Mucosa of rectum (tissue), 2 donors: Measurements from ENCODE around the gene CACNB3.

Source experiments
- H3K27ac ChIP-seq, 2 donors: one replicate each; pipeline ENCODE4 v1.7.0; 2013; ENCODE audit warnings: inconsistent platforms in 2 of 2, low read depth in 2 of 2, low read length in 2 of 2
- H3K27me3 ChIP-seq, 2 donors: one replicate each; pipeline ENCODE4 v1.7.0; 2013; ENCODE audit warnings: low read length in 2 of 2; ENCODE audit not compliant: control insufficient read depth in 2 of 2, insufficient read depth in 2 of 2
- H3K36me3 ChIP-seq, 2 donors: one replicate each; pipeline ENCODE4 v1.7.0; 2013; ENCODE audit warnings: low read length in 2 of 2; ENCODE audit not compliant: control insufficient read depth in 2 of 2, insufficient read depth in 2 of 2
- H3K4me1 ChIP-seq, 2 donors: one replicate each; pipeline ENCODE4 v1.7.0; 2013; ENCODE audit warnings: low read length in 2 of 2, mild to moderate bottlenecking in 1 of 2; ENCODE audit not compliant: control insufficient read depth in 2 of 2, insufficient read depth in 2 of 2
- H3K4me3 ChIP-seq, 2 donors: one replicate each; pipeline ENCODE4 v1.7.0; 2013; ENCODE audit warnings: low read length in 2 of 2
- H3K9ac ChIP-seq, 2 donors: one replicate each; pipeline ENCODE4 v1.7.0; 2013; ENCODE audit warnings: low read length in 2 of 2, low read depth in 1 of 2, mild to moderate bottlenecking in 1 of 2
- H3K9me3 ChIP-seq, 2 donors: one replicate each; pipeline ENCODE4 v1.7.0; 2013; ENCODE audit warnings: low read length in 2 of 2; ENCODE audit not compliant: control insufficient read depth in 2 of 2
- donor health status: healthy.
- donor health status: Normal muscosa, but diverticular disease.

The CACNB3 gene

DNA sequence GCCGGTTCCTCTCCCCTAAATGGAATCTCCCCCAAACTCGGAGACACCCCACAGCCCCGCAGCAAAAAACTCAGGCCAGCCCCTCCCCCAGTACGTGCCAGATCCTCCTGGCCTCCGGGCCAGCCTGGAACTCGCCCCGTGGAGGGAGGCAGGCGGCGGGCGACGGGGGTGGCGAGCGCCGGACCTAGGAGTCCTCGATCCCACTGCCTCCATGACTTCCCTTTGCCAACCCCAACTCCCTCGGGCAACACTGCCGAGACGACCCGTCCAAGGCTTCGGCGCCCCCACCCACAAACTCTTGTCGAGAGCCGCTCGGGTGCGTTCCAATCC lies 29.8 kb upstream of the CACNB3 start:
- peak overlapping the region; percentile 66 to 92 for H3K27ac ChIP-seq
- H3K4me3 ChIP-seq: peak overlapping the region; percentile 80
- no peaks in the 10 kb centered on the region for H3K9me3 ChIP-seq
- H3K27me3 ChIP-seq: no peaks in the 10 kb centered on the region
- peak overlapping the region; percentile 81 to 84 for H3K9ac ChIP-seq
- H3K4me1 ChIP-seq: peaks cover 23 to 28% of the 10 kb centered on the region in 2 donors
- no peaks in the 10 kb centered on the region for H3K36me3 ChIP-seq

- Histone ChIP-seq H3K9ac (peak within 1 kb of the TSS; percentile 81 to 84), H3K4me1 (peaks cover 26 to 30% of the 10 kb centered on the region in 2 donors), H3K4me3 (peak within 1 kb of the TSS; percentile 80), H3K27me3 (no peaks in the 10 kb centered on the region), H3K27ac (peak within 1 kb of the TSS; percentile 85 to 92), H3K36me3 (no peaks in the 10 kb centered on the region), H3K9me3 (no peaks in the 10 kb centered on the region)
Measured at GRCh38 chr12:48788854-48789775, 29.2 kb upstream of the CACNB3 start, which contains the start of gene ADCY6. ADCY6 (minus strand) TSS chr12:48789089; CDS start chr12:48783434, 5,655 bp downstream.

GRCh38 chr12:48789858-48790326 lies 28.4 kb upstream of the CACNB3 start:
- H3K9ac ChIP-seq: peak overlapping the region; percentile 0 to 34
- H3K4me3 ChIP-seq: peak overlapping the region; percentile 56 to 68
- H3K4me1 ChIP-seq: peaks cover 34 to 37% of the 10 kb centered on the region in 2 donors
- peak overlapping the region; percentile 48 to 92 for H3K27ac ChIP-seq
- no peaks in the 10 kb centered on the region for H3K27me3 ChIP-seq
- H3K36me3 ChIP-seq: no peaks in the 10 kb centered on the region
- no peaks in the 10 kb centered on the region for H3K9me3 ChIP-seq

DNA sequence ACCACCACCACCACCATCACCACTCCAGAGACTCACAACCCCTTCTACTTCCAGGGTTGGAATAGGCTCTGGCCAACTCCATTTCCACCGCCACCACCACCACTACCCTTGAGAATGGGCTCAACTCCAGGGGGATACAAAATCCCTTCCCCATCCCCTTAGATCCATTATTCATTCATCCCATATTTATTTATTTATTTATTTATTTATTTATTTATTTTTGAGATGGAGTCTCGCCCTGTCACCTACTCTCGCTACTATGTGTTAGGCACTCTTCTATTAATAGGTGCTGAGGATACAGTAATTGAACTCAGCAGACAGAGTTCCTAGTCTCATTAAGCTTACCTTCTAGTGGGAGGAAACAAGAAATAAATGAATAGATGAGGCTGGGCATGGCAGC lies 24.6 kb upstream of the CACNB3 start:
- H3K9ac ChIP-seq: no peak overlapping the region
- H3K27ac ChIP-seq: peak overlapping the region; percentile 19 to 80
- H3K4me3 ChIP-seq: no peak overlapping the region

DNA sequence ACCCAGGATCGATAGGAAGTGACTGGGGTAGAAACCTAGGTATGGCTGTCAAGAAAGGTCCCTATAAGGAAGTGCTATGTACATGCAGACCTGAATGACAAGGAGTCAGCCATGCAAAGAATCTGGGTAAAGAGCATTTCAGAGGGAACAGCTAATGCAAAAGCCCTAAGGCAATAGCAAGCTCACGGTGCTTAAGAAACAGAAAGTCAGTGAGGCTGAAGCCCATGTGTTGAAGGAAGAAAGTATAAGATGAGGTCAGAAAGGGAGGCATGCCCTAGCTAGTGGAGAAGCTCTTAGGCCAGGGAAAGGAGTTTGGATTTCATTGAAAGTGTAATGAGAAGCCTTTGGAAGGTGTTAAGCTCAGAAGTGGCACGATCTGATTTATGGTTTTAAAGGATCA lies 23.4 kb upstream of the CACNB3 start:
- H3K4me1 ChIP-seq: peaks cover 33 to 35% of the 10 kb centered on the region in 2 donors
- H3K27me3 ChIP-seq: no peaks in the 10 kb centered on the region
- no peak overlapping the region for H3K9ac ChIP-seq
- H3K36me3 ChIP-seq: no peaks in the 10 kb centered on the region
- H3K27ac ChIP-seq: peak overlapping the region; percentile 80 to 88
- peak overlapping the region; percentile 9 to 32 for H3K4me3 ChIP-seq
- H3K9me3 ChIP-seq: no peaks in the 10 kb centered on the region

More for the DNA sequence above, 24.6 kb upstream of the CACNB3 start:
- H3K4me1 ChIP-seq: peaks cover 34 to 36% of the 10 kb centered on the region in 2 donors
- no peaks in the 10 kb centered on the region for H3K9me3 ChIP-seq
- H3K27me3 ChIP-seq: no peaks in the 10 kb centered on the region
- H3K36me3 ChIP-seq: no peaks in the 10 kb centered on the region

DNA sequence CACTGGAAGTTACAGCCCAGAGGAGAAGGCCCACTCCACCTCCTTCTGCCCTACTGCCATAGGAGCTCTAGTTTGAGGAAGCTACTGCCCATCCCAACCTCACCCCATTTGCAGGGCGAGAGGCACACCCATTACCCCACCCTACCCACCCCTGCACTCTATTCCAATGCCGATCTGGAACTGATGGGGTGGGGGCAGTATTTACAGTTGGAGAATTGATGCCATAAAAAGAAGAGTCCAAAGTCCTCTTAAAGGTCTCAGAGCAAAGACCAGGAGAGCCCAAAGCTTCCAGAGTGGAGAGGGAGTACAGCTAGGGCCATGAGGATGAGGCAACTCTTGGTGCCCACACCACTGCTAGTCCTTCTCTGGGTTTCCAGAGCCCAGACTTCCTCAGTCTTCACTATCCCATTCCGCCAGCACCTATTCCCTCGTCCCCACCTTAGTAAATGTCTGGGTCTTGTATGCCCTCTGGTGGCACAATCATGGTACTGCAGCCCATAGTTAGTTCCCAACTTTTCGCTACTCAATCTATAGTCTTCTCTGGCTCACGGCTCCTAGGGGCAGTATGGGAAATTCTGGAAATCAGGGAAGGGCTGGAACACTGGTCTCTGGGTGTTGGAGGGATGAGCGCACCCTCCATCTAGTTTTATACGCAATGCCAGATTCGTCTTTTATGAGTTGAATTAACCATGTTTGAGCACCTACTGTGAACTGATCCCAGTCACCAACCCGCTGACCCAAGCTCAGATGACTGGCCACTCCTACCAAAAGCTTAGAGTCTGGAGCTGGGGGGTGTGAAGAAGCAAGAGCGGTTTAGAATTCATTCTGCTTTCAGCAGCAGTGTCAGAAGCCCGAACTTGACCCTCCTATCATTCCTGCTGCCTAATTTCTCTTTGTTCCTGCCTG lies 22.5 kb upstream of the CACNB3 start:
- no peaks in the 10 kb centered on the region for H3K36me3 ChIP-seq
- peak overlapping the region; percentile 80 to 88 for H3K27ac ChIP-seq
- no peaks in the 10 kb centered on the region for H3K27me3 ChIP-seq
- H3K9ac ChIP-seq: no peak overlapping the region
- peaks cover 26 to 30% of the 10 kb centered on the region in 2 donors for H3K4me1 ChIP-seq
- H3K4me3 ChIP-seq: peak overlapping the region; percentile 13 to 32
- no peaks in the 10 kb centered on the region for H3K9me3 ChIP-seq

- Histone ChIP-seq H3K27ac (no peak overlapping the region), H3K27me3 (no peaks in the 10 kb centered on the region), H3K36me3 (no peaks in the 10 kb centered on the region), H3K9ac (no peak overlapping the region), H3K4me1 (peaks cover 26 to 30% of the 10 kb centered on the region in 2 donors), H3K4me3 (no peak overlapping the region), H3K9me3 (no peaks in the 10 kb centered on the region)
Measured at GRCh38 chr12:48796976-48797375, 21.3 kb upstream of the CACNB3 start.

DNA sequence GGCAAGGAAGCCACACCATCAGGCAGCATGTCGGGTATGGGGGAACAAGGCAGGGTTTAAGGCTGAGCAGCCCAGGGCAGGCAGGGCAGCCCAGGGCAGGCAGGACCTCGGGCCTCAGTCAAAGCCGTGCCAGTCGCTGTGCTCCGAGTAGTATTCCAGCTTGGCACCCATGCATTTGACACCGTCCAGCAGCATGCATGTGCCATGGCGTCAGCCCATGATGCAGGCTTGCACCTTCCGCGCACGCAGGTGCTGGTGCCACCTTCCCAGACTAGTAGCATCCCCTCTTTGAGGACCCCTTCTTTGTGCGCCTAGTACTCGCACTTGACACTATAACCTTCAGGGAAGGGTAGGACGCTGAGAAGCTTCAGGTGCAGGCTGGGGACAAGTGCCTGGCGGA lies 17.8 kb upstream of the CACNB3 start:
- Histone ChIP-seq H3K4me1 (peaks cover 6 to 8% of the 10 kb centered on the region in 2 donors), H3K9ac (no peak overlapping the region), H3K36me3 (no peaks in the 10 kb centered on the region), H3K9me3 (no peaks in the 10 kb centered on the region), H3K27me3 (no peaks in the 10 kb centered on the region), H3K27ac (no peak overlapping the region), H3K4me3 (no peak overlapping the region)

DNA sequence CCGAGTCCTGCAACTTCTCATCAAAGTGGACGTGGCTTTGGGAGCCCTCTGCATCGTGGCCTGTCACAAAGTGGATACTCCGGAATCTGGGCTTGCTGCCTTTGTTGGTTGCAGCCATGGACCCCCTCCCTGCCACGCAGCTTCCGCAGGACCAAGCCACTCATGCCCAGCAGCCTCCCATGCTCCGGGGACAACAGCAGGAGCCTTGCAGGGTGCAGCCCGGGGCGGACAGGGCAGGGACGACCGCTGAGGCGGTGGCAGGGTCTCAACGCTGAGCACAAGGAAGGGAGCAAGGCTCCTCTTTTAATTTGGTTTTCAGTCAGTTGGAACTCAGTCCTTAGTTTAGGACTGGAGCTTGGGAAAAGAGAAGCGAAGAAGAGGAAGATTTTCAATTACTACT lies 17.3 kb upstream of the CACNB3 start:
- Histone ChIP-seq H3K4me3 (no peak overlapping the region), H3K9ac (no peak overlapping the region), H3K27me3 (no peaks in the 10 kb centered on the region), H3K4me1 (peaks cover 4% of the 10 kb centered on the region in 2 donors), H3K36me3 (no peaks in the 10 kb centered on the region), H3K27ac (no peak overlapping the region), H3K9me3 (no peaks in the 10 kb centered on the region)

DNA sequence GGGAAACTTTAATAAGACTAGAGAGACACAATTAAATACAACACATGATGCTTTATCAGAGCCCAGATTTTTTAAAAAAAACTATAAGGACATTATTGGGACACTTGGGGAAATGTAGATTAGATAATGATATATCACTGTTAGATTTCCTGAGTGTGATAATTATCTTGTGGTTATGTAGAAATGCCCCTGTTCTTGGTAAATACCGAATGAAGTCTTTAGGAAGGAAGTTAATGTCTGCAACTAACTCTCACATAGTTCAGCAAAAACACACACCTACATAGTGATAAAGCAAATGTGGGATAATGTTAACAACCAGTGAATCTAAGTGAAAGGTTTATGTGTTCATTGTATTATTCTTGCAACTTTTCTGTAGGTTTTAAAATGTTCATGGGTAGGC lies 14.6 kb upstream of the CACNB3 start:
- H3K4me3 ChIP-seq: no peak overlapping the region
- no peaks in the 10 kb centered on the region for H3K4me1 ChIP-seq
- H3K36me3 ChIP-seq: no peaks in the 10 kb centered on the region
- no peaks in the 10 kb centered on the region for H3K9me3 ChIP-seq
- no peak overlapping the region for H3K27ac ChIP-seq
- no peak overlapping the region for H3K9ac ChIP-seq
- no peaks in the 10 kb centered on the region for H3K27me3 ChIP-seq
